BJ (cell line): ENCODE measurements around the gene NRP1. TPM values are rescaled to one million over a fixed set of nuclear protein-coding genes. Genes with fewer than 3 reads are reported as not detected.

ENCODE experiments used
- CTCF ChIA-PET: fragments of 350-600 bp; formaldehyde crosslinking; extraction: SDS; loops from one replicate; lab custom pipeline; 2021; ENCODE audit warnings: antibody characterized with exemption, inconsistent platforms; lab: Yijun Ruan, JAX
- POLR2A ChIA-PET: fragments of 300-600 bp; sonication (Branson Sonifier 250); formaldehyde crosslinking; extraction: SDS; loops from one replicate; lab custom pipeline; 2021; ENCODE audit warnings: antibody characterized with exemption; lab: Charles Lee
- DNase-seq: peaks from one replicate; pipeline ENCODE4 v3.0.0-alpha.2; 2011; ENCODE audit warnings: low read depth
- H3K27me3 ChIP-seq: 2 replicates; pipeline ENCODE4 v1.6.0; 2011; ENCODE audit warnings: low read length; ENCODE audit not compliant: control insufficient read depth, insufficient read depth
- H3K36me3 ChIP-seq: 2 replicates; pipeline ENCODE4 v1.5.1; 2011; ENCODE audit warnings: low read length; ENCODE audit not compliant: control insufficient read depth, insufficient read depth
- H3K4me3 ChIP-seq: 2 replicates; pipeline ENCODE4 v1.5.1; 2011; ENCODE audit warnings: low read depth, mild to moderate bottlenecking, control low read depth, low read length
- CTCF ChIP-seq: IDR thresholded peaks from 2 replicates; pipeline ENCODE4 v1.5.1; 2011; ENCODE audit warnings: low read depth, mild to moderate bottlenecking, control low read depth, inconsistent platforms, low read length, moderate library complexity; ENCODE audit not compliant: insufficient read depth
- polyA plus RNA-seq: library from polyadenylated mRNA; depleted of rRNA; stranded (reverse); fragments of >200 nt; gene quantifications from 2 replicates; pipeline ENCODE4 v1.2.3, GENCODE V29; 2011

NRP1 gene
- polyA plus RNA-seq, 1 experiment: 141 TPM

- CTCF ChIA-PET: interaction anchor here (0.8 to 1.1 kb wide), 2 partner anchors 85 to 1356 kb away, joined by 3 to 6 read pairs; no protein-coding TSS in a partner anchor
- Histone ChIP-seq H3K4me3 (no peak overlapping the region), H3K36me3 (peaks cover 4% of the 10 kb centered on the region), H3K27me3 (no peaks in the 10 kb centered on the region)
- TF ChIP-seq CTCF: no peak
- POLR2A ChIA-PET: no interaction called here
- DNase-seq: no peak
These were observed 56.3 kb downstream of the NRP1 start for GRCh38 chr10:33278198-33278597.

GRCh38 chr10:33277135-33277536, 57.3 kb downstream of the NRP1 start:
- ChIA-PET POLR2A (no interaction called here), CTCF (no interaction called here)
- no peak for TF ChIP-seq CTCF
- H3K36me3 ChIP-seq: peaks cover 4% of the 10 kb centered on the region
- H3K27me3 ChIP-seq: no peaks in the 10 kb centered on the region
- no peak for DNase-seq
- H3K4me3 ChIP-seq: no peak overlapping the region

- no peak overlapping the region for H3K4me3 ChIP-seq
- DNase-seq: no peak
- peaks cover 2% of the 10 kb centered on the region for H3K36me3 ChIP-seq
- no peak for TF ChIP-seq CTCF
- H3K27me3 ChIP-seq: no peaks in the 10 kb centered on the region
- POLR2A ChIA-PET: no interaction called here
- CTCF ChIA-PET: interaction anchor here (0.6 kb wide), 1 partner anchor 1113 kb away, joined by 5 read pairs; no protein-coding TSS in a partner anchor
These were observed 58.1 kb downstream of the NRP1 start for GRCh38 chr10:33276282-33276923.

- DNase-seq: no peak
- peaks cover 6% of the 10 kb centered on the region for H3K36me3 ChIP-seq
- TF ChIP-seq CTCF: no peak
- CTCF ChIA-PET: interaction anchor here (0.9 to 1.4 kb wide), 3 partner anchors 10 to 388 kb away, joined by 3 to 5 read pairs (median 4); no protein-coding TSS in a partner anchor
- H3K27me3 ChIP-seq: no peaks in the 10 kb centered on the region
- POLR2A ChIA-PET: interaction anchor here (0.6 kb wide), 1 partner anchor 857 kb away, joined by 3 read pairs; no protein-coding TSS in a partner anchor
- H3K4me3 ChIP-seq: no peak overlapping the region
These were observed 60.2 kb downstream of the NRP1 start for GRCh38 chr10:33274096-33274785.
